NOMO-1 (cell line): Measurements from ENCODE around the gene SFTPD.
A peak's percentile ranks its signal among the peaks of the same experiment; 100 is the strongest.
"Not testable (repeated sequence)": the region's sequence is repeated elsewhere in the genome, so short reads cannot be mapped to it uniquely, and the experiment has no call there.

ENCODE experiments used
- DNase-seq, 2 experiments: peaks; one replicate each; lab custom pipeline; 2025; ENCODE audit not compliant: unreplicated experiment in 2 of 2; lab: John Stamatoyannopoulos, UW

The SFTPD gene

DNA sequence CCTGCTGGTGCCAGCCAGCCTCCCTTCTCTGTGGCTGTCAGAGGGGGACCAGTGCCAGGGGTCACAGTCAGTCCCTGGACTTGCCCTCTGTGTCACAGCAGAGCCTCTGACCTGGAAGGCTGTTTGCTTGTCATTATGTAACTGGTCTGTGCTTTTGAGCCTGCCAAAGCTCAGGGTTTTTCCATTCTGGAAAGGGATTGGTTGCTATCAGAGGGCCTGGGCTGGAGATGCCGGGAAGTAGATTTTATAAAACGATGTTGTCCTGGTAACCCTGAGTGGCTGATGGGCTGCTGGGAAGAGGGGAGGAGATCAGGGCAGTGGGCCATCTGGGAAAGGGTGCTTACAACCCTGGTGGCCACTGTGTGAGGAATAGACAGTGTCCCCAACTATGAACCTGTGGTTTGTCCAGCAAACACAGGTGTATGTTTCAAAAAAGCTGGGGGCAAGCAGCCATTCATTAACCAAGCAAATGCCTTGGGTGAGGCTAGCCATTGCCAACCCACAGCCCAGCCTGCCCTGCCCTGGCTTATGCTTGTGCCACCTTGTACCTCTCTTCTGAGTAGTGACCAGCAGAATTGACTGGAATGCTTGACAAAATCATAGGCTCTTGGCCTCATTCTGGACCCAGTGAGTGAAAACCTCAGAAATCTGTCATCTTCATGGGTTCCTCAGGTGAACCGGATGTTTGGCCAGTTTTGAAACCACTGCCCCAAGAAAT lies 21.6 kb downstream of the SFTPD start:
- no peak for DNase-seq

DNA sequence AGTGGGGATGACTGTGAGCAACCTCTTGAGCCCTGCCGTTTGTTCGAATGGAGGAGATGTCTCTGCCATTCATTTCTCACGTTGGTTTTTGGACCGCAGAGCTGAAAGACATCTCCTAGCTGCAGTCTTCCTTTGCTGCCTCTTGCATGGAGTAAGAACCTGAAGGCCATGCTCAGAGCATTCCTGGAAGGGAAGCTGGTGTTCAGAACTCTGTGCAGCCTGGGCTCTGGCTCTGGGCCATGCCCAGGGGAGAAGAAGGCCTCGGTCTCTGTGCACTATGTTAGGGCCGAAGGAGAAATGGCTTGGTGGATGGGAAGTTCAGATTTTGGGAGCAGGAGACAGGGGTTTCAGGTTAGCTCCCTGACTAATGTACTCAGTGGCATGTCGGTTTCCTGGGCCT lies 22.9 kb downstream of the SFTPD start:
- DNase-seq, result no peak

DNA sequence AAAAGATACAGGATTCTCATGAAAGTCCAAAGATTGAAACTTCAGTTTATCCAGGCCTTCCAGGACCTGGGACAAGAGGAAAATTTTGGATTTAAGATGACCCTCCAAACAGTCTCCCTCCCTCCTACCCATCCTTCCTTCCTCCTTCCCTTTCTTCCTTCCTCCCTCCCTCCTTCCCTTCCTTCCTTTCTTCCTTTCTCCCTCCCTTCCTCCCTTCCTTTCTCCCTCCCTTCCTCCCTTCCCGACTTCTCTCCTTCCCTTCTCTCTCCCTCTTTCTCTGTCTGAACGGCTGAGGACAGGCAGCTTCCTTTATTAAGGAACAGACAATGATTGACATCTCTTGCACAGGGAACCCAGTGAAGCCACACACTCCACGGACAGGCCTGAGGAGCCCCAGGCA lies 23.3 kb downstream of the SFTPD start:
- no peak for DNase-seq

DNA sequence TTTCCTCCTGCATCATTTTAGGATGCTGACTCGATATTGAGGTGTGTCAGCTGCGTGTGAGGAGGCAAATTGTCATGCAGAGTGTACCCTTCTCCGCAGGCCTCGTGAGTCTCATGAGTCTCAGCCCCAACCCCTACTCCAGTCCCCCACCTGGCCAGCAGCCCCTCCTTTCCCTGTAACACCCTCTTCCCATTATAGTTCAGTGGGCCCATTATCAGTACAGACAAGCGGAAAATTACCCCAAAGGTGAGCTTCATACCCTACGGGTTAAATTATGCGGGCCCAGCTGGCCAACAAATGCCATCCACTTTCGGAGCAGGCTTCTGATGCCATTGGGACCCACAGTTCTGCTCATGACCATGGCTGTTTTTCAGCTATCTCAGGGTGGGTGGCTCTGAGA lies 25.2 kb downstream of the SFTPD start:
- no peak for DNase-seq

DNA sequence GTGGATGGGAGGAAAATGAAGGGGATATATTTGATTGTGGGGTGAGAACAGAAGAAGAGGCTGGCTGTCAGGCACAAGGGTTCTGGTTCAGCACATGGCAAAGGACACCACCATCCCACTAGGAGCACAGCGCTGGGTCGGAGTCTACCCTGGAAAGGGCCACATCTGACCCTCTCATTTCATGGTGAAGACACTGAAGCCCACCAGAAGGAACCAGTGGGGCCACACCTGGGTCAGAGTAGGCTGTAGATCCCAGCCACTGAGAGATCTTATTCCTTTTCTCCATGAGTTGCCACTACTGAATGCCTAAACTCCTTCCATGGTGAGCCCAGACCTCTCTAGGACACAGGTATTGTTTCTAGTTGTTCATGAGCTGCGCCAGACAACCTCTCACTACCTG lies 25.8 kb downstream of the SFTPD start:
- DNase-seq, result no peak

DNA sequence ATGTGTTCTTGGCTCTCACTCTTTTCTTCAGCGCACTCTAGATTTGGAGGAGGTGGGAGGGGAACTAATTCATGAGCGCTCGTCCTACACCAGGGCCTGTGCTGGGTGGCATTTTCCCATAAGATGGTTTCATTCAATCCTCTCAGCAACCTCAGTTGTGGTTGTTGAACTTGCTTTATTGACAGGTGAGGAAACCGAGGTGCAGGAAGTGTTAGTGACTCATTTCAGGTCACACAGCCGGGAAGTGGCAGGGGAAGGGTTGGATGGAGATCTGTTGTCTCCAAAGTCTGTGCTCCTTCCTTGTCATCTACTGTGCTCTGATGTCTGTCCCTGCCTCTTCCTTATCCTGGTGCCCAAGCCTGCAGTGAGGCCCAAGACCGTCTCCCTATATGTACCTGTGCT lies 26.9 kb downstream of the SFTPD start:
- not testable (repeated sequence) for DNase-seq

DNA sequence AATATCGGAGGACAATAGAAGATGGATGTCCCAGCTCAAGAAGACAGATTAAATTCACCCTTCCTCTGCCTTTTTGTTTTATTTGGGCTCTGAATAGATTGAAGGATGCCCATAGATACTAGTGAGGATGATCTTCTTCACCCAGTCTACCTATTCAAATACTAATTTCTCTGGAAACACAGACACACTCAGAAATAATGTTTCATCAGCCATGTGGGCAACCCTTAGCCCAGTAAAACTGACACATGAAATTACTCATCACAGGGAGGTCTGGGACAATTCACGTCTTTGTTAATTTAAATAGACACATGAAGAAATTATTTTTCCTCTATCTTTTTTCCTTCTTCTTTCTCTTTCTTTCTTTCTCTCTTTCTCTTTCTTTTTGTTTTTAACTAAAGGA lies 33.1 kb downstream of the SFTPD start:
- DNase-seq, result not testable (repeated sequence)

DNA sequence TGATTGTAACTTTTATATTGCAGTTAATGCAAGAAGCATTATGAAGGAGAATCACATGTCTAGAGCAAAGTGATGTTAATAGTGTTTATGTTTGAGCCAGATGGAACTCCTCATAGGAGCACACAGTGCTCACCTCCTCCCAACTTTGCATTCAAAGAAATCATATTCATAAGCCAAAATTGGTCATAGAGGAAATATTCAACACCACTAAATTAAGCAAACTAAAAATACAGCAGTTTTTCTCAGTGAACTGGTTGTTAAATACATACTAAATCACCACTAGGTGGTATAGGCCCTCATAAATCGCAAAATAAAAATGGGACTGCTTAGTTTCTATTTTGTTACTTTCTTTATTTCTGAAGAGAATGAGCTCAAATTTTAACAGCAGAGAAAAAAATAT lies 34.4 kb downstream of the SFTPD start:
- peak in 1 of 2 experiments; percentile 10 for DNase-seq

DNA sequence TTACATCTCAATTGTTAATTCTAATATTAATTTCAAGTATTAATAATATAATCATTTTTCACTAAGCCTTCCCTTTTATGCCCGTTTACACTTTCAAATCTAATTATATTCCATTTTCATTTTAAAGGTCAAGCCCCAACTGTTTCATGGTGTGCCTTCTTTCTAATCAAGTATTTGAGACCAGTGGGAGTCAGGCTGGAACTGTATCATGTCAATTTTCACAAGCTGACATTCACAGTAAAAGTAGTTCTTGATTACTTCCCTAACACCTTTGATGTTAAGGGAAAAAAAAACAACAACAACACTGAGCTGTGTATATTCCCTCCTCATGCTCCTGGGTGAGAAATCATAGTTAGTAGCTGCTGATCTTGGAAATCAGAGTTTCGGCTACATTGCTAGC lies 38.1 kb downstream of the SFTPD start:
- DNase-seq, result no peak

DNA sequence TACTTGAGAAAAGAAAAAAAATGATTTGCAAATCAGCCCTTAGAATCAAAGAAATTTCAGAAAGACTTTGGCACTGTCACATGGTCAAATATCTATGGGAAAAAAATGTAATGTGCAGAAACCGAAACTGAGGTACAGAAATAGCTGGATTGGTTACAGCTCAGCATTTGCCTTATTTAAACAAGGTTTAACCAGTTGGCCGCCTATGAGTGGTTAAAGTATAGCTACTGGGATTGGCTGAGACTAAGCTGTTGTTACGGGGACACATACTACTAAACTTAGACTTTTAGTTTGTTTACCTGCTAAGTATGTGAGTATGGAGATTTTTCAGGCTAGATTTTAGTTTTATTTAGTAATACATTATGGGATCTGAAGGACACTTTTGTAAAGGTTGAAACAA lies 38.6 kb downstream of the SFTPD start:
- no peak for DNase-seq

DNA sequence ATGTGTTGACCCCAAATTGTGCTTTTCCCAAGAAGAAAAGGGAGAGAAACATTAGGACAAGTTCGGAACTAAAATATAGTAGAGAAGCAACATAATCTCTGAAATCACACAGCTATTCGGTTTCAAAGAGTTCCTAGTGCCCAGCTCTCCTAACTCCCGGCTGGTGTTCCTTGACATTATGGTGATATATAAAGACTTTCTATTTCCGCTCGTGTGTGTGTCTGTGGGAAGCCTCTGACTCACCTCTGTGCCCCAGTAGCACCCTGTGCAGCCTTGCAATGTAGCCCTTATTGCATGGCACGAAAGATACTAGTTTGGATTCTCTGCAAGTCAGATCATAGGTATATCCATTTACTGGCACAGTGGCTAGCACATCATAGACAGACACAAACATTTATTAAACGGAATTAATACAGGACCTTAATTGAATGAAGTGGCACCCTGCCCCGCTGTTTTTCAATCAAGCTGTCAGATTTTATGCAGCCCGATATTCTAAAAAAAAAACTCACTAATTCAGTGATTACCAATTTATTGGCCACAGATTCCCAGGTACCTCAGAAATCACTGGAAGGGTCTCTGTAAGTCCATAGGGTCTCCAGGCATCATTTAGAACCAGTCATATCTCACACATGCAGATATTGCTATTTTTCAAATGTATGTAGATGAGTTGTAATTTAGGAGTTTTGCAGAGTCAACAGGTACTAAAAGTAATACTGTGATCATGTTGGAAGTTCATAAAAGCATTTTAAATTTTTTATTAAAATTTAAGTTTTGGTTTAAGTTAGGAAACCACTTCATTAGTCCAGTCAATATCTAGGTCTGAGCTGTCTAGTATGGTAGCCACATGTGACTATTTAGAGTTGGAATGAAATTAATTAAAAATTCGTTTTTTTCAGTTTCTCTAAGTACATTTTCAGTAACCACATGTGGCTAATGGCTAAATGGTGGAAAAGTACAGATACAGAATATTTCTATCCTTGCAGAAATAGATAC lies 43.3 kb downstream of the SFTPD start:
- DNase-seq, result no peak

DNA sequence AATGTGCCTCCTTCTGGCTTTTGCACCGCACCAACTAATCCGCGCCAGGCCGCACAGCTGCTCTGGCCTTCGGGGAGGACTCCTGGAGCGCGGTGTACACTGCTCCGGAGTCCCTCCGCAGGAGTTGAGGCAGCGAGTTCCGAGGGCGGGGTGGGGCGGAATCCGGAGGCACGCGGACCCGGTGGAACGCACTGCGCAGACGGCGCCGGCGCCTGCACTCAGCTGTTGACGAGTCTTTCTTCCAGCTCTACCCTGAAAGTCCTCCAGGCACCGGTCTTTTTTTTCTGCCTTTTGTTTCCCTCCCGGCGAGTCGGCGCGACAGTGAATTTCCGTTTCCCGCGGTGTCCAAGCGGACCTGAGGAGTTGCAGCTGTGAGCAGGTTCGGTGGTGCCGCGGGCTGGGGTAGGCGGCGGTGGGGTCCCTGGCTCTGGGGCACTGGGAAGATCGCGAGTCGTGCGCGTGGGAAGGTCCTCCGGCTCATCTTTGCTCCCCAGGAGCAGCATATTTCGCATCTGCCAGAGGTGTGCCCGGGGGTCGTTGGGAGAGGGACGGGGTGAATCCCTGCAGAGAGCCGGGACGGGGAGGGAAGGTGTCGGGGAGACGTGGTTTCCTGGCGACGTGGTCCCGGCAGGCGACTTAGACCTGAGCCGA lies 44.1 kb downstream of the SFTPD start:
- no peak for DNase-seq

DNA sequence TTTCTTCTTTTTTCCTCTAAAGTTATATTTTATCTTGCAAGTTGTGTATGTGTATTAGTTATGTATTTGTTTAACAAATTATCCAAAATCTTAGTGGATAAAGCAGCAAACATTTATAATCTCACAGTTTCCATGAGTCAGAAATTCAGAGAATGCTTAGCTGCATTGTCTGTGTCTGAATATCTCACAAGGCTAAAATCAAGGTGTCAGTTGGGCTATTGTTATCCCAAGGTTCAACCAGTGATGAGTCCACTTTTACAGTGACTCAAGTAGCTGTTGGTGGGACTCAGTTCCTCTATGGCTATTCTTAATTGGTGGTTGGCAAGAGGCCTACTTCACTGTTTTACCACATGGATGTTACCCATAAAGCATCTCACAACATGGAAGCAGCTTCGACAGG lies 47.3 kb downstream of the SFTPD start:
- DNase-seq, result not testable (repeated sequence)

DNA sequence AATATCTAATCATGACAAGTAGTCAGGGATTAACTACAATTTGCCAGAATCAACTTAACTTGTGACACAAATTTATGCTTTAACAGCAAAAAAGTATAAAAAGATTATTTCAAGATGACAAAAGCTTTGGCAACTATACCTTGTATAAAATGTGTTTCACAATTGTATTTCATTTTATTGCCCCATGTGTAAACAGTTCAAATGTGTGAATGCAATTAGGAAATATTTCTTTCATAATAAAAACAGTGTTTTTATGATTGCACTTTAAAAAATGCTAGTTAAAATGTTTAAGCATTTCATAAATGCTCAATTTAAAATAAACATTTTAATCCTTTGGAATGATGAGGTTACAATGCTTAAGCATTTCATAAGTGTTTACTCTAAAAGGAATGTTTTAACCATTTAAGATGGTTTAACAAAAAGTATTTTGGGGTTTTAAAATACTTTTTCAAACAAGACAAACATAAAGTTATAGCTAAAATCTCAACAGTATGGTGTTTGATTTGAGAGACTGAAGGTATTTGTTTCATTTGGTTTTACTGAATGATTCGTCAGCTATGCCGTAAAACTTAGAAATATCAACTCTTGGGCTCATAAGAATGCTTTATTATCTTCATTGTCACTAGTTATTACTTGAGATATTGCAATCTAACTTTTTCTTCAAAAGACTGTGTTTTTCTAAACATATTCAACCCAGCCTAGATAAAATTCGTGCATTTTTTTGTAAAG lies 50.1 kb downstream of the SFTPD start:
- DNase-seq, result no peak

DNA sequence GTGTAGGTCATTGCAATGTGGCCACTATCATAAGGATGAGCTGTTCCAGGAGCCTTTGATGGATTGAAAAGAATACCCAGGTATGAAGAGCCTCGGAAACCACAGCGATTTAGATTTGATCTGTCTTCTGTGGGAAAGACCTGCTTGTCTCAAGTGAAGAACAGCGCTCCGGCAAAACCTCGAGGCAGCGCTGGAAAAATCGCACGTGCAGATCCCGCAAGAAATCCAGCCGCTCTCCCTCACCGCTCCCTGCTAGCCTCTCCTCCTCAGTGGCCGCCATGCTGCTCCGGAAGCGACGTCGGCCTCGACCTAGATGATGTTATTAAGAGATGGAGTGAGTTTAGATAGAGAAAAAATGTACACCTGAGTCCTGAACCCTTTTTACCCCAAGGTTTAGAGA lies 56.0 kb downstream of the SFTPD start:
- DNase-seq, result not testable (repeated sequence)

DNA sequence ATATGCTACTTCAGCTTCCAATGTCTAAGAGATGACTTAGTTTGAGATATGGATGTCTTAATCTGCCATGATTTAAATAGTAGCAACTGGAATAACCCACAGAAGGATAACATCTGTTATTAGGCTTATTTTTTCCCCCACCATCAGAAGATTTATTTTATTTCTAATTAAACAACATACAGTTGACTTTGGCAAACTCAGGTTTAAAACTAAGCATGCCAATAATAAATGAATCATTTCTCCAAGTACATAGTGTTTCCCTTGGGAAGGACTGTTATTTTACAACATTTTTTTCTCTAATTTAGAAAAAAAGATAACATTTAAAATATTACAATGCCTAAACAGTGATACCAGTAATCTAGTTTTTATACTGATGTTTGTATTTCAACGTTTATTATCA lies 58.4 kb downstream of the SFTPD start:
- DNase-seq, result no peak

DNA sequence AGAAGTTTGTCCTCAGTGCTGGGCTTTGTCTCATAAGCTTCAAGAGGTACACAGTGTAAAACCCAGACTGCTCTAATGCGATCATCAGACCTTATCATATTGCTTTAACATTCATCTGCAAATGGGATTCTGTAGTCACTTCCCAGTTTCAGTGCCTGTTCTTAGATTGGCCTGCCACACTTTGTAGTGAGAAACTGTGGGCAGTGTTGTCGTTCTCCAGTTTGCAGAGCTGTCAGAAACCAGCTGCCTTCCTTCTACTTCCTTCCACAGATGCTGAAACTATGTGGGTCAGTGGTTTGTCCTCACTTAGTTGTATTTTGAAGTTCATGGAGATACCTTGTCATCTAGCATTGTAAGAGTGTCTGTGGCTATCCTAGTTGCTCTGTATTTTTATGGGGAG lies 59.9 kb downstream of the SFTPD start:
- DNase-seq, result peak in 1 of 2 experiments; percentile 42
